IMR-90 (cell line): ENCODE measurements around the gene FXYD1. TPM values are rescaled to one million over a fixed set of nuclear protein-coding genes. Genes with fewer than 3 reads are reported as not detected.

ENCODE experiments used
- ATAC-seq: fragments of 200-7000 bp; cut with Tn5 transposase; 2 replicates; pipeline ENCODE4 v1.9.1; 2020; ENCODE audit warnings: low read depth, mild to moderate bottlenecking, moderate library complexity
- BruUV-seq: library from RNA; stranded (reverse); fragments of 400-500 nt; replicated peaks from 2 replicates; lab custom pipeline; 2021; lab: Mats Ljungman, UMichigan
- CTCF ChIA-PET: fragments of 300-600 bp; formaldehyde crosslinking; extraction: SDS; loops from one replicate; lab custom pipeline; 2021; ENCODE audit warnings: antibody characterized with exemption; lab: Yijun Ruan, JAX
- POLR2A ChIA-PET: fragments of 300-600 bp; sonication (Branson Sonifier 250); formaldehyde crosslinking; loops from one replicate; lab custom pipeline; 2022; ENCODE audit warnings: antibody characterized with exemption; ENCODE audit not compliant: unreplicated experiment; lab: Charles Lee
- DNase-seq: peaks from one replicate; pipeline ENCODE4 v3.0.0; 2013
- H2AFZ ChIP-seq: replicated peaks from 2 replicates; pipeline ENCODE3; 2013; ENCODE audit warnings: low read length, mild to moderate bottlenecking; ENCODE audit not compliant: poor library complexity
- H2AK5ac ChIP-seq: 2 replicates; pipeline ENCODE4 v1.6.1; 2013; ENCODE audit warnings: low read depth, low read length, inconsistent platforms
- H2AK9ac ChIP-seq: replicated peaks from 2 replicates; pipeline ENCODE3; 2013; ENCODE audit warnings: mild to moderate bottlenecking, low read depth, low read length, moderate library complexity; ENCODE audit not compliant: poor library complexity
- H2BK120ac ChIP-seq: 2 replicates; pipeline ENCODE4 v1.6.1; 2013; ENCODE audit warnings: low read depth, low read length, inconsistent platforms
- H2BK15ac ChIP-seq: 3 replicates; pipeline ENCODE4 v1.6.1; 2013; ENCODE audit warnings: low read depth, low read length, inconsistent platforms
- H2BK20ac ChIP-seq: 2 replicates; pipeline ENCODE4 v1.6.1; 2013; ENCODE audit warnings: low read depth, mild to moderate bottlenecking, inconsistent platforms, low read length, moderate library complexity
- H2BK5ac ChIP-seq: 2 replicates; pipeline ENCODE4 v1.6.1; 2013; ENCODE audit warnings: mild to moderate bottlenecking, low read depth, low read length, inconsistent platforms; ENCODE audit not compliant: poor library complexity, severe bottlenecking
- H3K14ac ChIP-seq: replicated peaks from 2 replicates; pipeline ENCODE4 v1.6.1; 2013; ENCODE audit warnings: low read depth, low read length, inconsistent platforms
- H3K18ac ChIP-seq: 2 replicates; pipeline ENCODE4 v1.6.1; 2013; ENCODE audit warnings: low read depth, low read length, control low read depth
- H3K23ac ChIP-seq: 2 replicates; pipeline ENCODE4 v1.6.1; 2013; ENCODE audit warnings: low read depth, low read length, inconsistent platforms
- H3K27ac ChIP-seq: 2 replicates; pipeline ENCODE4 v1.5.1; 2013; ENCODE audit warnings: mild to moderate bottlenecking, control low read depth, low read length; ENCODE audit not compliant: insufficient read depth
- H3K27me3 ChIP-seq: 2 replicates; pipeline ENCODE4 v1.6.1; 2013; ENCODE audit warnings: low read length; ENCODE audit not compliant: control insufficient read depth, insufficient read depth
- H3K36me3 ChIP-seq: 2 replicates; pipeline ENCODE4 v1.6.1; 2013; ENCODE audit warnings: low read length, mixed read lengths; ENCODE audit not compliant: control insufficient read depth, insufficient read depth
- H3K4ac ChIP-seq: 2 replicates; pipeline ENCODE4 v1.6.1; 2013; ENCODE audit warnings: low read depth, low read length, inconsistent platforms
- H3K4me1 ChIP-seq: 2 replicates; pipeline ENCODE4 v1.6.1; 2013; ENCODE audit warnings: low read length, mixed read lengths; ENCODE audit not compliant: control insufficient read depth, insufficient read depth
- H3K4me2 ChIP-seq: 2 replicates; pipeline ENCODE4 v1.6.1; 2013; ENCODE audit warnings: low read depth, mild to moderate bottlenecking, control low read depth, low read length, moderate library complexity
- H3K4me3 ChIP-seq: 2 replicates; pipeline ENCODE4 v1.5.1; 2013; ENCODE audit warnings: low read depth, mild to moderate bottlenecking, control low read depth, low read length, moderate library complexity; ENCODE audit not compliant: insufficient read depth
- H3K56ac ChIP-seq: 2 replicates; pipeline ENCODE4 v1.6.1; 2013; ENCODE audit warnings: low read length, inconsistent platforms; ENCODE audit not compliant: insufficient read depth; ENCODE audit errors: extremely low read depth
- H3K79me1 ChIP-seq, 2 experiments: 2 replicates each; pipeline ENCODE4 v1.6.1; 2013; ENCODE audit warnings: low read length in 2 of 2, inconsistent platforms in 1 of 2, low read depth in 1 of 2
- H3K9ac ChIP-seq: 2 replicates; pipeline ENCODE4 v1.6.1; 2013; ENCODE audit warnings: low read depth, low read length, control low read depth
- H3K9me1 ChIP-seq: 2 replicates; pipeline ENCODE4 v1.6.1; 2013; ENCODE audit warnings: low read length, inconsistent platforms; ENCODE audit not compliant: insufficient read depth
- H3K9me3 ChIP-seq: 2 replicates; pipeline ENCODE4 v1.6.1; 2013; ENCODE audit warnings: low read length; ENCODE audit not compliant: control insufficient read depth, insufficient read depth
- H4K20me1 ChIP-seq: 2 replicates; pipeline ENCODE4 v1.6.1; 2013; ENCODE audit warnings: low read length, inconsistent platforms; ENCODE audit not compliant: insufficient read depth
- H4K5ac ChIP-seq: 2 replicates; pipeline ENCODE4 v1.6.1; 2013; ENCODE audit warnings: mild to moderate bottlenecking, low read depth, low read length, control low read depth
- H4K8ac ChIP-seq, 2 experiments: 2 replicates each; pipeline ENCODE4 v1.6.1; 2013; ENCODE audit warnings: low read depth in 2 of 2, low read length in 2 of 2, control low read depth in 1 of 2, inconsistent platforms in 1 of 2
- H4K91ac ChIP-seq: 2 replicates; pipeline ENCODE4 v1.6.1; 2013; ENCODE audit warnings: low read depth, low read length, inconsistent platforms; ENCODE audit not compliant: insufficient read depth
- BHLHE40 ChIP-seq: fragments of 150-350 bp; IDR thresholded peaks from 2 replicates; pipeline ENCODE4 v1.6.1; 2016; ENCODE audit warnings: mild to moderate bottlenecking, low read depth, low read length
- CEBPB ChIP-seq: IDR thresholded peaks from 2 replicates; pipeline ENCODE4 v1.6.1; 2012; ENCODE audit warnings: low read depth, low read length, improper control_type of control experiment
- CTCF ChIP-seq: conservative IDR thresholded peaks from 2 replicates; pipeline ENCODE4 v1.5.1; 2012; ENCODE audit warnings: mild to moderate bottlenecking, low read depth, low read length, improper control_type of control experiment
- MAZ ChIP-seq: IDR thresholded peaks from 2 replicates; pipeline ENCODE4 v1.6.1; 2012; ENCODE audit warnings: low read depth, mild to moderate bottlenecking, low read length, improper control_type of control experiment, moderate library complexity, borderline replicate concordance
- NFE2L2 ChIP-seq: fragments of 150-350 bp; IDR thresholded peaks from 2 replicates; pipeline ENCODE4 v1.6.1; 2016; ENCODE audit warnings: low read depth, mild to moderate bottlenecking, low read length
- POLR2A ChIP-seq: IDR thresholded peaks from 2 replicates; pipeline ENCODE4 v1.6.1; 2012; ENCODE audit warnings: mild to moderate bottlenecking, low read depth, low read length
- RAD21 ChIP-seq: IDR thresholded peaks from 2 replicates; pipeline ENCODE4 v1.6.1; 2012; ENCODE audit warnings: low read length, improper control_type of control experiment
- RCOR1 ChIP-seq: IDR thresholded peaks from 2 replicates; pipeline ENCODE4 v1.6.1; 2012; ENCODE audit warnings: mild to moderate bottlenecking, low read length, improper control_type of control experiment; ENCODE audit not compliant: insufficient replicate concordance
- RFX5 ChIP-seq: IDR thresholded peaks from 2 replicates; pipeline ENCODE4 v1.8.0; 2012; ENCODE audit warnings: low read depth, mild to moderate bottlenecking, low read length, moderate library complexity
- WGBS, 2 experiments: methylation state at CpG; one replicate each; pipeline versions ENCODE4 v1.1.5 to v1.1.7; 2013; ENCODE audit warnings: missing lambda C conversion rate in 2 of 2; ENCODE audit not compliant: insufficient read length in 1 of 2; ENCODE audit errors: extremely low coverage in 2 of 2; 5-methylcytosine and 5-hydroxymethylcytosine counted together
- dilution Hi-C: fragments of 300-500 bp; cut with HindIII; formaldehyde crosslinking; loops from one replicate; pipeline ENCODE4 v1.14.3; 2018; ENCODE audit warnings: low sequenced_read_pairs; ENCODE audit not compliant: unreplicated experiment
- in situ Hi-C: fragments of 300-500 bp; cut with MboI; formaldehyde crosslinking; loops from 3 replicates; pipeline ENCODE4 v1.14.3; 2019; ENCODE audit warnings: low sequenced_read_pairs, inconsistent platforms, mixed read lengths
- intact Hi-C: fragments of 100-400 bp; cut with micrococcal nuclease; formaldehyde crosslinking; loops from 2 replicates; pipeline ENCODE4 v1.10.0; 2022
- polyA plus RNA-seq, 3 experiments: library from polyadenylated mRNA; depleted of rRNA; stranded (reverse); fragments of >200 nt; gene quantifications; 2 replicates each; pipeline ENCODE4 v1.2.3, GENCODE V29; 2012; ENCODE audit warnings: low replicate concordance in 1 of 3
- total RNA-seq: library from RNA; depleted of rRNA; stranded (reverse); fragments of >200 nt; gene quantifications from 2 replicates; pipeline ENCODE4 v1.2.3, GENCODE V29; 2012

FXYD1 gene
- total and polyA plus RNA-seq, 2 of the 4 experiments (the other 2 are of a cell fraction): 0.18 to 3.9 TPM

- Histone ChIP-seq H3K4me2 (no peak overlapping the region), H3K27me3 (peaks cover 3% of the 10 kb centered on the region; the same call in 1 of the 2 replicates), H2AK5ac (no peak overlapping the region), H2BK5ac (no peak overlapping the region), H3K4me1 (no peaks in the 10 kb centered on the region), H3K4ac (no peak overlapping the region), H3K9ac (no peak overlapping the region), H2AFZ (no peak overlapping the region), H3K79me1 (no peaks in the 10 kb centered on the region), H3K27ac (no peak overlapping the region), H4K20me1 (no peaks in the 10 kb centered on the region), H3K36me3 (no peaks in the 10 kb centered on the region), H3K4me3 (no peak overlapping the region), H4K8ac (no peak overlapping the region), H3K14ac (no peak overlapping the region), H4K91ac (no peak overlapping the region), H3K23ac (no peak overlapping the region), H3K56ac (no peak overlapping the region), H2AK9ac (no peak overlapping the region), H3K9me3 (no peaks in the 10 kb centered on the region), H2BK120ac (no peak overlapping the region), H2BK20ac (no peak overlapping the region), H3K18ac (no peak overlapping the region), H2BK15ac (no peak overlapping the region), H4K5ac (no peak overlapping the region), H3K9me1 (no peaks in the 10 kb centered on the region)
- ChIA-PET POLR2A (no interaction called here), CTCF (no interaction called here)
- BruUV-seq: no TSS peak
- dilution Hi-C loops (no loop called here), intact Hi-C loops (no loop called here), in situ Hi-C loops (no loop called here)
- TF ChIP-seq NFE2L2 (no peak), BHLHE40 (no peak), POLR2A (no peak), RFX5 (no peak), CEBPB (no peak), MAZ (no peak), RAD21 (no peak), RCOR1 (no peak), CTCF (no peak)
- WGBS, 2 experiments: 66% methylated on average over 5 of the region's 8 CpGs; no CpG with 5 or more reads in 1 of the 2 experiments
- DNase-seq (no peak), ATAC-seq (peak; percentile 27; the same call in 1 of the 2 replicates)
These were observed 42.8 kb upstream of the FXYD1 start for GRCh38 chr19:35095667-35096368.
